GM19397 (cell line): Measurements from ENCODE around the gene RBBP8NL.

Source experiments
- ATAC-seq: cut with Tn5 transposase; IDR thresholded peaks from one replicate; pipeline ENCODE4 v1.9.1; 2021; ENCODE audit warnings: mild to moderate bottlenecking, moderate library complexity; ENCODE audit not compliant: unreplicated experiment

Gene RBBP8NL, protein sequence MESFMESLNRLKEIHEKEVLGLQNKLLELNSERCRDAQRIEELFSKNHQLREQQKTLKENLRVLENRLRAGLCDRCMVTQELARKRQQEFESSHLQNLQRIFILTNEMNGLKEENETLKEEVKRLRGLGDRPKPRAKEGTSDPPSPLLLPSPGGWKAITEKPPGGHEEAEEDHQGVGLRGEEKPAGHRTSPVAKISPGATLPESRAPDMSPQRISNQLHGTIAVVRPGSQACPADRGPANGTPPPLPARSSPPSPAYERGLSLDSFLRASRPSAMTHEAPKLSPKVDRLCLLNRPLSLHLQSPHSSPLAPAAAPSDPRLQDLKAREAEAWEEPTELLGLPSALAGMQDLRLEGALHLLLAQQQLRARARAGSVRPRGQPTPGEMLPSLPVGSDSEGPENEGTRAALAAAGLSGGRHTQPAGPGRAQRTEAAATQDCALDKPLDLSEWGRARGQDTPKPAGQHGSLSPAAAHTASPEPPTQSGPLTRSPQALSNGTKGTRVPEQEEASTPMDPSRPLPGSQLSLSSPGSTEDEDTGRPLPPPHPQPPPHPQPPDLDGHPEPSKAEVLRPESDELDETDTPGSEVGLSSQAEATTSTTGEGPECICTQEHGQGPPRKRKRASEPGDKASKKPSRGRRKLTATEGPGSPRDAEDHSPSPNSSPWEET

DNA sequence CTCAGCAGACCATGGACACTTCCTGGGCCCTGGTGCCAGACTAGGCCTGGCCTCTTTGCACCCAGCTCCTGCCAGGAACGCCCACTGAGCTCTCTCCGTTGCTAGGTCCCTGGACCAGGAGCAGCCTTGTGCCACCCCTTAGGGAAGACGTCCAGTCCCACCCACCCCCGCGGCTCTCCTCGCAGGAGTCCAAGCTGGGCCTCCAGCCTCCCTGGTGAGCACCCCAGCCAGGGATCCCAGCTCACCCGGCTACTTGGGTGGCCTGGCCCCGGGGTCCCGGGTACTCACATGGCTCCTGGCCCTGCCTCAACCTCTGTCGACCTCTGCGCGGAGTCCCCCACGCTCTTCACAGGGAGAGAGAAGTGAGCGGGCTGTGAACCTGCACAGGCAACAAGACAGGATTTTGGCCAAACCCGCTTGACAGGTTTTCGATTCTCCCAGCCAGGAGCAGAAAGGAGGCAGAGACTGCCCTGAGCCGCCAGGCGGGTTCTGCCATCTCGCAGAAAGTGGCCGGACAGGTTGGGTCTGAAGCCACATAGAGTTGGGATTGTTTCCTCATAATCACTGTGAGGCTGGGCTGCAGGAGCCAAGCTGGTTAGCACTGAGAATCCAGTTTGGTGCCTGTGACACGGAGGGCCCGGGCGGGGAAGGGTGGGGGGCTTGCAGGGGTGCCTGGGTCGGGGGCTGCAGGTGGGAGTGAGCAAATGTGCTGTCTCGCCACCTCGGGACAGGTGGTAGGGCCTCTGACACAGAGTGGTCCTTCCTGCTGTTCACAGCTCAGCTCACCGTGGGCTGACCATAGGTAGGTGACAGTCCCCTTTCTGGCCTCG, at the start of gene RBBP8NL:
TSS of gene RBBP8NL (minus strand) at position 368 of the 830 bp plus-strand sequence. CDS start 7,892 bp downstream, outside the sequence.
- no peak for ATAC-seq

DNA sequence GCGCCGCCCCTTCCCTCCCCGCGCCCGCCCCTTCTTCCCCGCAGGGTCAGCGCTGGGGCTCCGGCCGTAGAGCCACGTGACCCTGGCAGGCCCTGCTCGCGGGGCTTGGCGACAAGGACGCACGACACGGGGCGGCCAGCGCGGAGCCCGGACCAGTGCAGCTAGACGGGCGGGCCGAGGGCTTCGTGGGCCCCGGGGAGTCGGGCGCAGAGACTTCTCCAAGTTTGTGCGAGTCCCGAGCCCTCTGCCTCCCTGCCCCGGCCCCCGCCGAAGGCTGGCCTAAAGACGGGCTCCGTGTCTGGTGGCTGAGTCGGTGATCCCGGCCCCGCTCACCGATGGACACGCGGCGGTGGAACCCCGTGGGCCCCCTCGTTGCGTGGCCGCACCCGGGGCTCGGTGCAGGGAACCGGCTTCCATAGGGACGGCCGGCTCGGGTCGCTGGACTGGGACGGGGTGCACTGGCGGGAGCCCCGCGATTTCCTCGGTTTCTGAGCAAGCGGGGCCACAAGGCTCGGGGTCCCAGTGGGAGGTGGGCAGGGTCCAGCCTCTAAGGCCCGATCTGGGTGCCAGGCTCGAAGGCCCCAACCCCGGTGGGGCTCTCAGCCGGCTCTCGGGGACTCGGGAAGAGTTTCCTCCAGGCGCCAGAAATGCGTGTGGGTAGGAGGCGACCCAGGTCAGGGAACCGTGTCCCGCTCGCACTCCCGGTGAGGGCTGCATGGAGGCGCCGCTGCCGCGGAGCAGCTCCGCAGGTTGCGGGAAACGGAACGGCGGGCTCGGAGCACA, 48.9 kb upstream of the RBBP8NL start:
- no peak for ATAC-seq

DNA sequence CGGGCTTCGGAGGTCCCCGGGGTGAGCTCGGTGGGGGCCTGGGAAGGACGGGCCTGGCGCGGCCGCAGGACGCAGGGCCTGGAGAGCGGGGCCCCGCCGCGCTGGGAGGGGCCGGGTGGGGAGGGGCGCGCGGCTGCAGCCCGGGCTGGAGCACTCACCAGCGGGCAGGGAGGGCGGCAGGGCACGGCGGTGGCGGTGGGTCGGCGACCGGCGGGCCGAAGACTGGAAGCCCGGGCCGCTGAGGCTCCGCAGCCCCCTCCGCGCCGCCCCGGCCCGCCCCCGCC, 48.4 kb upstream of the RBBP8NL start, which contains the start of gene GATA5:
TSS of gene GATA5 (minus strand) at position 224 of the 284 bp plus-strand sequence. CDS start 474 bp downstream, outside the sequence.
- no peak for ATAC-seq

DNA sequence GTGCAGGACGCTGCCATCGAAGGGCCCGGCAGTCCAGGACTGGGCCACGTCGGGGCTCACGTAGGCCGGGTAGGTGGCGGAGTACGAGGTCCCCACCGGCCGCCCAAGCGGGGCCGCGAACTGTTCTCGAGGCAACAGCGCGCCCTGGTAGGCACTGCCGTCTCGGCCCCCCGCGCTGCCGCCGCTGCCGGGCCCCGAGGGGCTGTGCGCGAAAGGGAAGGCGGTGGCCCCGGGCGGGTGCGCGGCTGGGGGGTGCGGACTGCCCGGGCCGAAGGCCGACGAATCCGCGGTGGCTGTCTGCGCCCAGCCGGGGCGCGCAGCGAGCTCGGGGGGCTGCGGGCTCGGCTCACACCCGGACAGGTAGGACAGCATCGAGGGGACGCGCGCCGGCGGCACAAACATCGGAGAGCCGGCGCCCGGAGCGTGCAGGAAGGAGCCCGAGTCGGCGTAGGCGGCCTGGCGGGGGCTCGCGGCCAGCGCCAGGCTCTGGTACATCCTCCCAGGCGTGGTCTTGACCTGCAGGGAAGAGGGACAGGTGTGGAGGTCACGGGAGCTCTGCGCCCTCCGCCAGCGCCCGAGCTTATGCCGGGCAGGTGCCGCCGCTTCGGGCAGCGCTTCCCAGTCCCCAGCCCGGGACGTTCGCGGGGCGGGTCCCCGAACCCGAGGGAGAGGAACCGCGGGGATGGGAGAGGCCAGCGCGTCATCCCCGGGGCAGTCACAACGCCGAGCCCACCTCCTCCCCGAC, 47.9 kb upstream of the RBBP8NL start:
- no peak for ATAC-seq

DNA sequence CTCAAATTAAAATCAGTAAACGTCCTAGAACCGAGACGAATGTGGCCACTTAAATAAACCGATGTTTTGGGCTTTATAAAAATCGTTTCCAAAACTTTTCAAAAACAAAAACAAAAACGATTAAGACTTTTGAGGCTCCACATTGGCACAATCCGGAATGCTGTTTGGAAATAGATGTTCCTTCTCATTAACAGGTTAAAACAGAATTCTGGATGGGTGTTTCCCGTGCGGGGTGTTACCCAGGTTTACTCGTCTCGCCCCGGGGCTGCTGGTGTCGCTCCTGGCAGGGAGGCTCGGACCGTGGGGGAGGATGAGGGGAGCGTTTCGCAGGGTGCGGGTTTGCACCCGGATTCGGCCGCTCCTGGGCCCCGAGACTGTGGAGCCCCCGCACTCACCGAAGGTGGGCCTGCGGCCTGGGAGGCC, 47.3 kb upstream of the RBBP8NL start:
- no peak for ATAC-seq

DNA sequence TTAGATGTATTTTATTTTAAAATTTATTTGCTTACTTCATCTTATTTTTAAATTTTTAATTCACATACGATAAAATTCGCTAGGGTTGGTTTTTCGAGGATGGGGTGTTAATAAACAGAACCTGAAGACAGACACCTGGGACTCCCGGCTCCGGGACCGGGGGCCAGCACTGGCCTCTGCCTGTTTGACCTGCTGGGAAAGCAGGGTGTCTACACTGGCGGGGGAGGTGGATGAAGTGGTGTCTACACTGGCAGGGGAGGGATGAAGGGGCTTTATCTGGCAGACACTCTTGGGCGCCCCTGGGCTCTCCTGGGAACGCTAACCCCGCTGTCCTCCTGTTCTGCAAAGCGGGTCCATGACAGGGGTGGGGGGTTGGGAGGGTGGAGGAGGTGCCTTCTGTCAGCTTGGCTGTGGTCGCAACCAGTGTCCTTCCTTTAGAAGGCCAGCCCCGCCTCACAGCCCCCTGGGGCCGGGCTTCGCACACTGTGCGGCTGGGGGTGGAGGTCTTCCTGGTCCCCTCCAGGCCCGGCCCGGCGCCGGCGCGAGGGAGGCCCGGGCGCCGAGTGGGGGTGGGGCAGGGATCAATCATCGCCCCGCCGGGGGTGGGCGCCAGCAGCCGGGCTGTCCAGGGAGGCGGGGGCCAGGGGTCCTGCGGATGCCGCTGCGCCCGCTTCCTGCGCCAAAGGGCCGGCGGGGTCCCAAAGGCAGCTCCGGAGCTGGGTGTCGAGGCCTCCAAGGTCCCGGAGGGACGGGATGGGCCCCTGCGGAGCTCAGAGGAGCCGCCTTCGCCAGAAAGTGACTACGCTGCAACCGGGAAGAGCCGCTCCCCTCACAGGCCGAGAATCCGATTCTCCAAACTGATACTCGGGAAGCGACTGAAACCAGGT, 46.6 kb upstream of the RBBP8NL start:
- no peak for ATAC-seq

DNA sequence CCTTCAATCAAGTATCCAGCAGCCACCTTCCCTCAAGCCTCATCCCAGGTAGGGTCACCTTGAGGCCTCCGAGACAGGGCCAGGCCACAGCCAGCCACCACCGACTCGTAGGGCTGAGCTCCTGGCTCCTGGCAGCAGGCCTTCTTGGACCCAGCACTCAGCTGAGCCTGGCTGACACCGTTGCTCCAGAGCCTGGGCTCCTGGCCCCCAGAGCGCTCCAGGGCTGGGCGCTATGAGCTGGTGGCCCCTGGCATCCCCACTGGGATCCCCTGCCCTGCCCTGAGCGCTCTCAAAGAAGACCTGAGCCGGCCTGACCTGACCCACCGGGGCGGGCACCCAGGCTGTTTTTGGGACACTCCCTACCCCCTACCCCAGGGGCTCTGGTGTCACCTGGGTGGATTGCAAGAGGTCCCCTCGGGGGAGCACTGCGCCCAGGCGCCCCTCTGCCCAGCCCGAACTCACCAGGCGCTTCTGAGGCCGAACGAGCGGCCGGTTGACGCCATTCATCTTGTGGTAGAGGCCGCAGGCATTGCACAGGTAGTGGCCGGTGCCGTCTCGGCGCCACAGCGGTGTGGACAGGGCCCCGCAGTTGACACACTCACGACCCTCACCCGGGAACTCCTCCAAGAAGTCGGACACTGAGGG, 45.7 kb upstream of the RBBP8NL start:
- no peak for ATAC-seq

DNA sequence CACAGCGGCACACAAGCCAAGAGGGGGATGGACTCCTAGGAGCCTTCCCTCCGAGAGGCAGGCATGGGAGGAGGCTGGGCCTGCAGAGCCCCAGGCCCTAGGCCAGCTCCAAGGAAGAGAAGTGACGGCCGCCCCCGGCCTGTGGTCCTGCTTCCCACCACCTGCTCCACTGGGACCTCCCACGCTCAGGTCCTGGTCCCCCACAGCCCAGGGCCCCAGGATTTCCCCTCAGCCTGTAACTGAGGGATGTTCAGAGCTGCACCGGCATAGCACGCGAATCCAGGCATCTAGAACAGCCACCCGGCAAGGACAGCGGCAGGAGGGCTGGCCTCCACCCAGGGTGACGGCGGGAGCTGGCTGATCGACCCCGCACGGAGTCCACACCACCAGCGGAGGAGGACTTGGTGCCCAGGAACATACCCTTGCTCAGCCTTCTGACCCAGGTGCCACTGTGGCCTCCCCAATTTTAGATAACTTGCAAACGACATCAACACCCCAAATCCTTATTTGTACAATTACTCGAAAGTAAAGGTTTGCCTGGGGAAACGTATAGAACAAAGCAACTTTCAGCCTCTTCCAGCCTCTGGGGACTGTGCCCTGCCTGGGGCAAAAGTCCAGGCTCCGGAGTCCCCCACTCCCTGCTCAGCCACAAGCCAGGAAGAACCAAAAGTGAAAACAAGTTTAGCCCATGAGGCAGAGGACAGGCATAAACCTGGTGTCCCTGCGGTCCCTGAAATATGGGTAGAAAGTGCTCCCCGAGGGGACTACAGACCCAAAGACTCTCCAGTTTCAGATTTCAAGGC, 45.0 kb upstream of the RBBP8NL start:
- ATAC-seq: no peak

DNA sequence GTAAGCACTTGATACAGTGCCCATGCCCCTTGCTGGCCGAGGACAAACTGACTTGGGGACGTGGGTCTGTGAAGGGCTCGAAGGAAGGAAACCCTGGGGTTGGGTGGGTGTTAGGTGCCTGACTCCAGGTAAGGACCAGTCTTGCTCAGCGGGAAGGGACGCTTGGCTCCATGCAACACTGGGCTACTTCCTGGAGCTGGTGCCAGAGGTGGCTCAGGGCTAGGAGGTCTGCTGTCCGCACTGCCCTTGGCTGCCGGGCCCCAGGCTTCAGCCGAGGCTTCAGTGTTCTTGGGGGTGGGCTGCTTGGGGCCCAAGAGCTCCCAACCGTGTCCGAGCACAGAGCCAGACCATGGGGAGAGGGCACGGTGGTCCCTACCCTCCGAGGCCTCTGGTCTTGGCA, 43.1 kb upstream of the RBBP8NL start:
- ATAC-seq: no peak

DNA sequence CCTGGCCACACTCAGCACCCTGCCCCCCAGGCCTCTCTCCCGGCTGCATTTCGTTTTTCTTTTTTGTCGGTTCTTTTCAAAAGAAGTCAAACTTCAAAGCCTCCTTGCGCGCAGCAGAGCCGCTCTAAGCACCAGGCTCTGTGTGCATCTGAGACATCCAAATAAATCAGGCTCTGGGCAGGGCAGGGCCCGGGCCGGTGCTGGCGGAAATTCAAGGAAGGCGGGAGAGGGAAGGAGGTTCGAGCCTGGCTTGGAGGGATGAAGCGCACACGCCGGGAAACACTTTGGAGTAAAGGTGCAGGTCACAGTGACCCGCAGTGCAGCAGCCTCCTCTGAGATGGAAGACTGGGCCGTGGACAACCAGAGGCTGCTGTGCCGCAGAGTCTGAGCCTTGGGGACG, 42.7 kb upstream of the RBBP8NL start:
- no peak for ATAC-seq

DNA sequence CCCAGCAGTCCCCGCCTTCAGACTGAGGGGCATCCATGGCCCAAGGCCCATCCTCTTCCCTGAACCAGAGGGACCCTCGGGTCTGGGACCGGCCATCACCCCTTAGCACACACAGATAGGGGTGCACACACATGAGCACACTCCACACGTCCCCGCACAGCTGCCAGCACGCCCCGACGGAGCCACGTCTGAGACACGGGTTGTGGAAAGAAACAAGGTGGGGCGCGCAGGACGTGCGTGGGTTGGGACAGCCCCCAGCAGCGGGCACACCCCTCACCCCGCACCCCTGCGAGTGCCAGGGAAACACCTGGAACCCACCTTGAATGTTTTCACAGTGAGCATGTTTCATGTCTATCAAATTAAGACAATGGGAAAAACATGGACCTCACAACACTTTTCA, 42.0 kb upstream of the RBBP8NL start:
- no peak for ATAC-seq

DNA sequence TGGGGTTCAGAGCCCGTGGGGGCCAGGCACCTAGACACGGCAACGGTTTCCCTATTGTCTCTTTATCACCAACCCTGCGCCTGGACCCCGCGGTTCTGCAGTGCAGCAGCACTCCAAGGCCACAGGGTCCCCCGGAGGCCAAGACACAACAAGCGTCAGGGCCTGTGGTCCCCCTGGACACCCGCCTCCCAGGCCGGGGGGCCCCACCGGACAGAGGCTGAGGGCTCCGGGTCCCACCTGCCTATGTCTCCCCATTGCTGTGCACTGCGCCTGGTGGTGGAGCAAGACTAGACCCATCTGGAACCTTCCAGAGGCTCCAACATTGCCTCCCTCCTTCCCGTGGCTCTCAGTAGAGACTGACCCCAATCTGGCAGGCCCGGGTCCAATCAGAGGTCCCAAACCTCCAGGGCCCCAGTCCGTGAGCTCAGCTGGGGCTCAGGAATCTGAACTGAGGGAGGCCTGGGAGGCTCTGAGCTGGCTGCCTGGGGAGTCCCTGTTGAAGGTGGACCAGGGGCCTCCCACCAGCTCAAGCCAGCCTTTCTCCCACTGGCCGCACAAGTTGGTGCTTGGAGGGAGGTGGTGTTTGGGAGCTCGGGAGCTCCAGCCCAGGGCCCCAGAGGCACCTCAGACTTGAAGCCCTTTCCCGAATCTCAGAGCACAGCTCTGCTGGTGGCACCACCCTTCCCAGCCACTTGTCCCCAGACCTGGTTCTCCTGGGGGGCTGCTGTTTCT, 39.6 kb upstream of the RBBP8NL start:
- ATAC-seq: no peak

DNA sequence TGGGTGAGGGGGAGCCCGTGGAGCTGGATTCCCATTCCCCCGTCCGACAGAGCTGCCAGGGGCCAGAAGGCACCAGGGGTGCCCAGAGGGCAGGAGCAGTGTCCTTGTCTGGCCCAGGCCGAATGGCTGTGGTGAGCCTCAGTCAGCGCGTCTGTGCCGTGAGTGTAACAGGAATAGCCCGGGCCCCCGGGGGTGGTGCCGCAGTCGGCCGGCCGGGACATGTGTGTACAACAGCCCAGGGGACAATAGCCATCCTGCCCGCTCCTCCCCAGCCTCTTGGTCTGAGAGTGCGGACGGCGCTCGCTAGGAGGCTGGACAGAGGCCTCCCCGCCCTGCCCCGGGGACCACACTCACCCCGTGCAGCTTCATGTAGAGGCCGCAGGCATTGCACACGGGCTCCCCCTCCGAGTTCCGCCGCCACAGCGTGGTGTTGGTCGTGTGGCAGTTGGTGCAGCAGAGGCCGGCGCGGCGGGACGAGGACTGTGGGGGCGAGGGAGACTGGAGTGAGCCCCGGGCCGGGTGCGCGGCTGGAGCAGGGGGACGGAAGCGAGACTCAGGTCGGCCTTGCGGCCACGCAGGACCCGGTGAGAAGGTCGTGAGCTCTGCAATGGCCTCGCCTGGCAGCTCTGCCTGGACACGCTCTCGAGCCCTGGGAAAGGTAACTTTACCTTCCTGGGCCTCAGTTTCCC, 38.9 kb upstream of the RBBP8NL start:
- no peak for ATAC-seq

DNA sequence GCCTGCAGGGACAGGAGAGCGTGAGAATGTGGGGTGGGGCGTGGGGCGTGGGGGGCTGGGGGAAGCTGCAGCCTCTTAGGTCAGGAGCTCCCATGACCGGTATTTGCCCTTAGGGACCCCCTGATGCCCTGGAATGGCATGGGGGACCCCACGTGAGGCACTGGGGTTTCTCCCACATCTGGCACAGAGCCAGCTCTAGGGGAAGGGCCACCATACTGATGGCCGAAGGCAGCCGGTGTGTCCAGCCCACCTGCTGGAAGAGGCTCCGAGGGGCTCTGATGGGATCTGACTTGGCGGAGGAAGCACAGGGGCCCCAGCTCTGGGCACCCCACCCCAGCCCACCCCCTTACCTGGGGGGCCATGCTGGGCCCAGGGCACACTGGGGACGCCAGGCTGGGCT, 37.7 kb upstream of the RBBP8NL start:
- no peak for ATAC-seq

DNA sequence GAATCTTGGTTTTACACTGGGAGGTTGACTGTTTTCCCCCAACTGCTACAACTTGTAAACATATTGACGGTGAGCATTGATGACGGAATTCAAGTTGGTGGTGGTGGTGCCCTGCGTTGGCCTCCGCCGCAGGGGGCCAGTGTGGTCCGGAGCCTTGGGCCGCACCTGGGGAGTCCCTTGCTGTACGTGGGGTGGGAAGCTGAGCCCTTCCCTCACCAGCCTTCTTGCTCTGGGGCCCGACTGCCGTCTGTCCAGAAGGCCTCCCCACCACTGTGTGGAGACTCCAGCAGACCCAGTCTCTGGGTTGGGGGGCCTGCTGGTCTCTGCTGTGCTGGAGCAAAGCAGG, 37.1 kb upstream of the RBBP8NL start:
- ATAC-seq: no peak

DNA sequence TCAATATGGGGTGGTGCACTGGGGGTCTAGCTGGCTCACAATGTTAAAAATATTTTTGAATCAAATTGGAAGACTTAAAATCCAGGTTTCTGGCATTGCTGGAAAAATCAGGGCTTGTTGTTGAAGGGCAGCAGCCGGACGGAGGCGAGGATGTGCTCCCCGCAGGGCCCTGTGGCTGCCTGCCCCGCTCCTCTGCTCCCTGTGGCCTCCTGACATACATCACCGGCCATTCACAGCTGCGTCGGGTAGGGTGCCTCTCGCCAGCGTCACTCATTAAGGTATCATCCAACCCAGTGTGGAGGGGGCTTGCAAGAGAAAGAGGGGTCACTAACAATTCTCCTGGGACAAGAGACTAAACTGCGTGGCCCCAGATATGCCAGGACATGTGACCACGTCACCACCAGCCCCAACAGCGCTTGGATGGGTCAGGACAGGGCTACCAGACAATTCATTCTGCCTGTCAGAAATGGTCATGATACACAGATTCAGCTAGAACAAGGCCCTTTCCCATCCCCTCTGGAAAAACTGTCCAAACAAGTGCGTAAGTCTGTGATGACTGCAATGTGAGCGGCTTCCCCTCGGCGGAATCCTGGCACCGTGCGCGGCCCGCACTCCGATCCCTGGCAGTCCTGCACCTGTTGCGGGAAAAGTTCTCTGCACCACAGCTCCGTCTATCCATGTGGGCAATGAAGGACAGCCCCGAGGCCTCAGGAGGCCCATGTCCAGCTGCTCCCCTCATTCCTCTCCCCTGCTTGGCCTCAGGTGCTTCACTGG, 36.5 kb upstream of the RBBP8NL start:
- ATAC-seq: no peak
